ENCODE data around the gene FAM117B. TPM values are rescaled to one million over a fixed set of nuclear protein-coding genes. Genes with fewer than 3 reads are reported as not detected.

FAM117B gene
- total and polyA plus RNA-seq, 2 of the 8 experiments (the other 6 are each of a cell fraction or from before 2014, with no cell fraction given) = 3.9 to 22.6 TPM

DNA sequence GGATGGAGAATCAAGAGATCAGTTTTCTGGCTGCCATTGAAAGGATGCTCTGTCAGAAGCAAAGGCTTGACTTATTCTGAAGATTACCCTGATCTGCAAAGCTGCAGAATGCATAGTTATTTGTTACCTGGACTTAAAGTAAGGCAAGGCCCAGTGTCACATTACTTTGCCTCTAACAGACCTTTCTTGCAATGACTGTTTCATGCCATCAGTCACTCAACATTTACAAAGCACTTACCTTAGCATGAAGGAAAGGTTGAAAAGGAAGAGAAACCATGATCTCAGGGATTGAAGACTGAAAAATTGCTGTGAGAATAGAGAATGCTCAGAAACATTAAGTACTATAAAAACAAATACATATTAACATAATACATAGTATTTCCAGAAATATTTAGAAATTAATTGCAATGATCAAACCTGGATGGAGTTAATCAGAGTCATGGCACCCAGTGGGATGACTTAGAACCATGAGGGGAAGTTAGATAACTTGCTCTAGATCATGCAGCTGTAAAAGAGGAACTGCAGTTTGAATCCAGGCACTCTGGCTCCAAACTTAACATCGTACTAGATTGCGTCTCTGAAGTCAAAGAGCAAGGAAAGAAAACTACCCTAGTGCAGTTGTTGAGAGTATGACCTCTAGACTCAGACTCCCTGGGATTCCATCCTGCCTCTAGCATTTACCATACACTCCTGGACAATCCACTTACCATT, 26.5 kb upstream of the FAM117B start:
- Histone ChIP-seq H2AFZ (ENCODE audit: low read length) (no peak overlapping the region), H3K4me1 (replicated peaks in 1 of 4; ENCODE audit: control insufficient read depth in 3 of 4, insufficient read depth in 4 of 4, low read length in 3 of 4) (no peaks in the 10 kb centered on the region), H3K23me2 (ENCODE audit: low read depth, low read length) (no peaks in the 10 kb centered on the region), H3K79me1 (ENCODE audit: low read depth, low read length) (no peaks in the 10 kb centered on the region), H3K27me3 (replicated peaks in 1 of 4; ENCODE audit: control insufficient read depth in 3 of 4, extremely low read depth in 1 of 4, insufficient read depth in 3 of 4, low read length in 3 of 4) (no peaks in the 10 kb centered on the region), H3K4ac (replicated peaks; ENCODE audit: insufficient read length, low read depth, low read length) (no peak overlapping the region), H3K9ac (replicated peaks in 1 of 4; ENCODE audit: extremely low read depth in 1 of 4, low read depth in 3 of 4, low read length in 3 of 4) (no peak overlapping the region), H4K8ac (ENCODE audit: extremely low read depth, insufficient read depth, low read length) (no peak overlapping the region), H4K91ac (replicated peaks; ENCODE audit: insufficient read length, low read length) (no peak overlapping the region), H2BK15ac (ENCODE audit: low read length) (no peak overlapping the region), H3K14ac (ENCODE audit: insufficient read length) (no peak overlapping the region), H3K4me3 (ENCODE audit: extremely low read depth in 1 of 4, insufficient read depth in 2 of 4, low read depth in 3 of 4, low read length in 4 of 4) (no peak overlapping the region), H2BK120ac (replicated peaks; ENCODE audit: low read depth, low read length) (no peak overlapping the region), H3K23ac (ENCODE audit: insufficient read length) (no peak overlapping the region), H2BK5ac (ENCODE audit: low read depth, low read length) (no peak overlapping the region), H3K56ac (replicated peaks; ENCODE audit: insufficient read length, low read depth, low read length) (no peak overlapping the region), H3K4me2 (ENCODE audit: insufficient read depth in 1 of 2, low read depth in 2 of 2, low read length in 2 of 2) (no peak overlapping the region), H3K36me3 (ENCODE audit: control insufficient read depth in 2 of 4, insufficient read depth in 4 of 4, low read length in 3 of 4) (no peaks in the 10 kb centered on the region), H4K20me1 (replicated peaks in 1 of 2; ENCODE audit: control insufficient read depth in 1 of 2, insufficient read depth in 2 of 2, low read length in 2 of 2) (no peaks in the 10 kb centered on the region), H2AK5ac (ENCODE audit: low read depth, low read length) (no peak overlapping the region), H4K5ac (ENCODE audit: insufficient read length, low read depth, low read length) (no peak overlapping the region), H3K79me2 (ENCODE audit: control insufficient read depth in 1 of 2, insufficient read depth in 2 of 2, low read length in 2 of 2) (no peaks in the 10 kb centered on the region), H3K27ac (ENCODE audit: low read depth, low read length) (no peak overlapping the region), H3K18ac (ENCODE audit: extremely low read depth, low read length) (no peak overlapping the region), H2BK20ac (ENCODE audit: low read length) (no peak overlapping the region), H2BK12ac (ENCODE audit: low read depth, low read length) (no peak overlapping the region), H3K9me3 (ENCODE audit: insufficient read depth in 2 of 2, low read depth in 1 of 2, low read length in 1 of 2) (no peaks in the 10 kb centered on the region)
- POLR2A ChIA-PET (ENCODE audit: partially characterized antibody) = no interaction called here
- 97% methylated on average over 2 of the region's 2 CpGs; no CpG with 5 or more reads in 1 of the 2 experiments for WGBS, 2 experiments (ENCODE audit: extremely low coverage in 1 of 2, insufficient coverage in 1 of 2, insufficient read length in 1 of 2, insufficient replicate concordance in 2 of 2, low coverage in 1 of 2, low lambda C conversion rate in 2 of 2, missing lambda C conversion rate in 1 of 2)
- no peak for FAIRE-seq
- CTCF ChIA-PET (ENCODE audit: partially characterized antibody) = no interaction called here
- DNase-seq (ENCODE audit: low read depth in 1 of 2, low spot score in 2 of 2) = no peak
- TF ChIP-seq CTBP2 (IDR thresholded peaks at IDR 0.05; ENCODE audit: borderline replicate concordance, insufficient read depth, insufficient read length, low read length) (no peak), SIRT6 (IDR thresholded peaks at IDR 0.05; ENCODE audit: low read length) (no peak), CREB1 (IDR thresholded peaks at IDR 0.05) (no peak), POLR2A (IDR thresholded peaks at IDR 0.05; ENCODE audit: control extremely low read depth in 1 of 2, low read depth in 2 of 2, low read length in 2 of 2) (no peak), GTF2F1 (IDR thresholded peaks at IDR 0.05; ENCODE audit: borderline replicate concordance, low read depth, low read length) (no peak), HDAC6 (IDR thresholded peaks at IDR 0.05; ENCODE audit: low read depth, low read length) (no peak), JUND (IDR thresholded peaks at IDR 0.05; ENCODE audit: low read length) (no peak), SP4 (IDR thresholded peaks at IDR 0.05; ENCODE audit: low read length) (no peak), BCL11A (IDR thresholded peaks at IDR 0.05; ENCODE audit: low read depth in 2 of 2, low read length in 2 of 2) (no peak), TCF12 (IDR thresholded peaks at IDR 0.05; ENCODE audit: low read depth, low read length) (no peak)
- TF ChIP-seq, protein P1, sequence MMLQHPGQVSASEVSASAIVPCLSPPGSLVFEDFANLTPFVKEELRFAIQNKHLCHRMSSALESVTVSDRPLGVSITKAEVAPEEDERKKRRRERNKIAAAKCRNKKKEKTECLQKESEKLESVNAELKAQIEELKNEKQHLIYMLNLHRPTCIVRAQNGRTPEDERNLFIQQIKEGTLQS (IDR thresholded peaks at IDR 0.05; ENCODE audit: insufficient read depth, low read depth, low read length) = no peak
- TF ChIP-seq, protein P2, sequence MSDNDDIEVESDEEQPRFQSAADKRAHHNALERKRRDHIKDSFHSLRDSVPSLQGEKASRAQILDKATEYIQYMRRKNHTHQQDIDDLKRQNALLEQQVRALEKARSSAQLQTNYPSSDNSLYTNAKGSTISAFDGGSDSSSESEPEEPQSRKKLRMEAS (IDR thresholded peaks at IDR 0.05) = no peak
- TF ChIP-seq, protein P3, sequence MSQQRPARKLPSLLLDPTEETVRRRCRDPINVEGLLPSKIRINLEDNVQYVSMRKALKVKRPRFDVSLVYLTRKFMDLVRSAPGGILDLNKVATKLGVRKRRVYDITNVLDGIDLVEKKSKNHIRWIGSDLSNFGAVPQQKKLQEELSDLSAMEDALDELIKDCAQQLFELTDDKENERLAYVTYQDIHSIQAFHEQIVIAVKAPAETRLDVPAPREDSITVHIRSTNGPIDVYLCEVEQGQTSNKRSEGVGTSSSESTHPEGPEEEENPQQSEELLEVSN (IDR thresholded peaks at IDR 0.05) = no peak

All from H1 (cell line).